Measurements from ENCODE around the gene CFAP74.

CFAP74 gene

DNA sequence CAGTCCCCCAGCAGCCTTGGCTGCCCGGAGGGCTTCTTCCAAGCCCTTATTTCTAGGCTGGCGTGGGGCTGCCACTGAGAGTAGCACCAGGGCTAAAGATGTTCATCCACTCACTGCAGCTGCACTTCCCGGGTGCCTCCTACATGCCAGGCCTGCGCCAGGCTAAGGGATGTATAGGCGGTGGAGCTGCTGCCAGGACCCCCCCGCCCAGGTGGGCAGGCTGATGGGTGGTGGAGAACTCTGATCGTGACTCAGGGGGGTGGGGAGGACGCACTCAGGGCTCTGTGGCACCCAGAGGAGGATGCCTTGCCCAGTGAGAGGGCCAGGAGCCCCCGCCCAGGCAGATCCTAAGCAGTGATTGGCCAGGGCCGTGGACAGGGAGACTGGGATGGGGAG lies 34.1 kb downstream of the CFAP74 start:
- no peak for DNase-seq

DNA sequence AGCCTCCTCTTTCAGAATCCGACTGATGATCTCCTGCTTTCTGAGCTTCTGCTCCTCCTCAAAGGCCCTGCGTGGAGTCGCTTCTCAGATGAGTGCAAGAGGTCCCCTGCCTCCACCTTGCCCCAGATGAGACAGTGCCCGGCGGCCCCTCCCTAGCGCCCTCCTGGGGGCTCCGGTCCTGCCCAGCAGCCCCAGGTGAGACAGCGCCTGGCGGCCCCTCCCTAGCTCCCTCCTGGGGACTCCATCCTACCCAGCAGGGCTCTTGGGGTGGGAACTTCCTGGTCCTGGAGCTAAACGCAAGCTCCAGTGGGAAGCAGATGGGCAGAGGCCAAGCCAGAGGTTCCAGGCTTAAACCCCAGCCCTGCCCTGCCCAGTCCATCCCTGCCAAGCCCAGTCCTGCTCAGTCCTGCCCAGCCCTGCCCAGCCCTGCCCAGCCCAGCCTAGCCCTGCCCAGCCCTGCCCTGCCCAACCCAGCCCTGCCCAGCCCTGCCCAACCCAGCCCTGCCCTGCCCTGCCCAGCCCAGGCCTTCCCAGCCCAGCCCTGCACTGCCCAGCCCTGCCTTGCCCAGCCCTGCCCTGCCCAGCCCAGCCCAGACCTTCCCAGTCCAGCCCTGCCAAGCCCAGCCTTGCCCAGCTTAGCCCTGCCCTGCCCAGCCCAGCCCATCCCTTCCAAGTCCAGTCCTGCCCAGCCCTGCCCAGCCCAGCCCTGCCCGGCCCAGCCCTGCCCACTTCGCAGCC lies 34.6 kb downstream of the CFAP74 start:
- DNase-seq = no peak

DNA sequence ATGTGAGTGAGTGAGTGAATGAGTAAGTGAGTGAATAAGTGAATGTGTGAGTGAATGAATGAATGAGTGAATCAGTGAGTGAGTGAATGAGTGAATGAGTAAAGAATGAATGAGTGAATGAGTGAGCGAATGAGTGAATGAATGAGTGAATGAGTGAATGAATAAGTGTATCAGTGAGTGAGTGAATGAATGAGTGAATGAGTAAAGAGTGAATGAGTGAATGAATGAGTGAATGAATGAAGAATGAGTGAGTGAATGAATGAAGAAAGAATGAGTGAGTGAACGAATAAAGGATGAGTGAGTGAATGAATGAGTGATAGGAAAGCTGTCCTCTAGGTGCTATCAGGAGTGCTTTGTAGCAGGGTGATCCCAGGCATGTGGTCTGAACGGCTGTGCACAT lies 35.7 kb downstream of the CFAP74 start:
- DNase-seq = no peak

DNA sequence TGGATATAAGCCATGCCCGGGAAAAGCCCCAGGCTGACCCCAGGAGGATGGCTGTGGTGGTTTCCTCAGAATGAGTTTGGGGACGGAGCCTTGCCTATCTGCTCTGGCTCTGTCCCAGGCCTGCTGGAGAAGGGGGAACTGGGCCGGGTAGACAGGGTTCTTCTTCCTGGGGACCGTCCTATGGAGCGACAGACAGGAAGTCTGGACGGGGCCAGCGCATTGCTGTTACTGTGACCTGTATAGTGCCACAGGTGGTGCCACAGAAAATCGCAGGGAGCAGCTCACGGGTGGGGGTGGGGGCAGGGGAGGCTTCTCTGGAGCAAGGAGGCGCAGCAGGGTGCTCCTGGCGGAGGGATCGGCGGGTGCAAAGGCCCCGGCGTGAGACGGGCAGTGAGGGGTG lies 36.4 kb downstream of the CFAP74 start:
- DNase-seq = no peak

DNA sequence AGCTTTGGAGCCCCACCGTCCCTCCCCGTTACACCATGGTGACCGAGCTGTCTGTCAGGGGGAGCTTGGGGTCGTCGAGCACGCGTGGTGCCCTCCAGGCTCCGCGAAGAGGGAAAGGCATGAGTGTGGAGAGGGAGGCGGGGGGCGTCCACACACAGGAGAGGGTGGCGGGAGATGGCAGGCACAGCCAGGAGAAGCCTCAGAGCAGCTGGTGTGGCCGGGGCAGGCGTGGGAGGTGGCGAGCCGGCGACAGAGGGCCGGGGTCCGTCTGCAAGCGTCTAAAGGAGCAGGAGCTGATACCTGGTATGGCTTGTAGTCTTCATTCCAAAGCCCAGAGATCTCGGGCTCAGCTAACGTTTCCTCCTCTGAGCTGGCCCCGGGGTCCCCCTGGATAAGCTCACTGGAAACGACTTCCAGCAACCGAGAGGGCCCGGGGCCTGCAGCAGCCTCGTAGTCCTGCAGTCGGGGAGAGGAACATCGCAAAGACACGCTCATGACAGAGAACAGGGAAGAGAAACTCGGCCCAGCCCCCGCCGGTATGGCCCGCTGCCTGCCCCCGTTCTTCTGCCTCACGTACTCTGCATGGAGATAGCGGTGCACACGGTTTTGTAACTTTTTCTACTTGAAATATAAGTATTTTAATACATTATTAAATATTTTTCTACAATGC lies 37.4 kb downstream of the CFAP74 start:
- peak; percentile 10 for DNase-seq

DNA sequence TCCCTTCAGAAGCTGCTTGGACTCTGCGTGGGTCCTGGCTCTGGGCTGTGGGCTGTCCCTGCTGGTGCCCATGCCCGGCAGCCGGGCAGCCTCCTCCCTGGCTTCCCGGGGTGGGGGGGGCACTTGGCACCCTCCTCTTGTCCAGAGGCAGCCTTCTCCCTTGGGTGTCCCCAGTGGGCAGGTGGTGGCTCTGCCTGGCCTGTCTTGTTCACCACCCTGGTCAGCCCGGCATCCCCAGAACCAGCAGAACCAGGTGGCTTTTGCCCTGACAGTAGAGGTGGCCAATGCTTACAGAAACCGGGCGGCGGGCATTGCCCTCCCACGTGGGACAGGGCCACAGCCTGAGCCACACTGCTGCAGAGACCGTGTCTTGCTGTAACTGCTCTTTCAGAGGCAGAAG lies 38.0 kb downstream of the CFAP74 start:
- no peak for DNase-seq

DNA sequence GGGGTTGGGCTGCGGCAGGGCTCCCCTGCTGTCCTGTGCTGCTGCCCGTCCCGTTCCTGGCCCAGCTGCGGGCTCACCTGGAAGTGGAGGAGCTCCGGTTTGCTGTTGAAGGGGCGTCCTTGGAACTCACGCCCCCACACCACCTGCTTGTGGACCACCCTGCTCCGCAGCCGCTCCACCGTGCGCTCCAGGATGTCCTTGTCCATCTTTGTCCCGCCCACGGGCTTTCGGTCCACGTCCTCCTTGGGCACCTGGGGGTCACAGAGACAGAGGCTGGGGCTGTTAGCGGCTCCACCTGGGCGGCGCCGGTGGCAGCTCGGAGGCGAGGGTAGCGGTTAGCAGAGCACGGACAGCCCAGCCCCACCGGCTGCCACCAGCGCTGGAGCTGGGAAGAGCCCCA lies 38.8 kb downstream of the CFAP74 start:
- DNase-seq = no peak

DNA sequence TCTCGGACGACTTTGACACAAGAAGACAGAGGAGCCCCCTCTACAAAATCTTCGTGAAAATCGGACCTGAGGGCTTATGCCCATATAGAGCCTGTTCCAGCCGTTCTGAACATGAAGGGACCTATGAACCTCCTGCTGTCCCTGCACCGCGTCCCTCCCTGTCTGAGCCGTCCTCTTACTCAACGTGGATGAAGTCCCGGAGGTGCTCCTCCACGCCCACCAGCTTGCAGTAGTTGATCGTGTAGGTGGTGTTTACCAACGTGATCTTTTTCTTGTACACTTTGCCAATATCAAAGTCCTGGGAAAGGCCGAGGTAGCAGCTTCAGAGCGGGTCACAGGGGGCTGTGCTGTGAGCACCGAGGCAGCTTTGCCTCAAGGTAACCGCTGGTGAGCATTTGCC lies 40.0 kb downstream of the CFAP74 start:
- DNase-seq = no peak

DNA sequence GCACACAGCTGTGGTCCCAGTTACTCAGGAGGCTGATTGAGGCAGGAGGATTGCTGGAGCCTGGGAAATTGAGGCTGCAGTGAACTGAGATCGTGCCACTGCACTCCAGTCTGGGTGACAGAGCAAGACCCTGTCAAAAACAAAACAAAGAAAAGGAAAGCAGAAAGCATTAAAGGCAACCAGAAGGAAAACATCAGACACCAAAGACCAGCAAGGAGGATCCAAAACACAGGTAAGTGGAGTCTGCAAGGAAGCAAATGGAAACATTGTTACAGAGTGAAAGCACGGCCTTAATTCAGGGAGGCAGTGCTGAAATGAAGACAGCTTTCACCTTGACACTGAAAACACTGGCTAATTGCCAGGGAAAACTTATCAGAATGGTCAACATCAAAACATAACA lies 40.8 kb downstream of the CFAP74 start:
- no peak for DNase-seq

DNA sequence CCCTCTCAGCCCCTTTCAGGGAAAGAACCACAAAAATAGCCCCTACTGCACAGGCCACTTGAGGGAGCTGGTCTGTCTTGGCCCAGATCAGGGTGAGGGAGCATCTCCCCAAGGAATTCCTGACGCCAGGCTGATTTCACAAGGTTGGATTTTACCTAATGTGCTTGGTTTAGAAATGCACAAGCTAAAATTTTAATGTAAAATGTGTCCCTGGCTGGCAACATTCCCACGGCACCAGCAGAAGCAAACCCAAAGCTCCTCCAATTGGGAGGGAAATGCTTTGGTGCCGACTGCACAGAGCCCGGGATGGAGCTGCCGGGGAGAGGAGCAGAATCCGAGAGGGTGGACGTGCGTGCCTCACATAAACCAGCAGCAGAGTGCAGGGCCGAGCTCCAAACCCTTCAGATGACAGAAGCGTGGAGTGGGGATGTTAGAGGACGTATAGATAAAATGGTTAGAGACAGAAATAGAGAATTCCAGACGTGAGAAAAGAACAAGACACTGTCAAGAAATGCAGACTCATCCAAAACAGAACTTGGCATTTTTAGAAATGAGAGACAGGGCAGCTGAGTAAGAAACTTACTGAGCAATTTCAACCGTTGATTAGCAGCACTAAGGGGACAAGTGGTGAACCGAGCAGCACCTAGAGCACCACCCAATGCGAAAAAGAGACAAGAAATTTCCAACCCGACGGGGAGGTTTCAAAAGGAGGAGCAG lies 42.9 kb downstream of the CFAP74 start:
- DNase-seq = no peak

DNA sequence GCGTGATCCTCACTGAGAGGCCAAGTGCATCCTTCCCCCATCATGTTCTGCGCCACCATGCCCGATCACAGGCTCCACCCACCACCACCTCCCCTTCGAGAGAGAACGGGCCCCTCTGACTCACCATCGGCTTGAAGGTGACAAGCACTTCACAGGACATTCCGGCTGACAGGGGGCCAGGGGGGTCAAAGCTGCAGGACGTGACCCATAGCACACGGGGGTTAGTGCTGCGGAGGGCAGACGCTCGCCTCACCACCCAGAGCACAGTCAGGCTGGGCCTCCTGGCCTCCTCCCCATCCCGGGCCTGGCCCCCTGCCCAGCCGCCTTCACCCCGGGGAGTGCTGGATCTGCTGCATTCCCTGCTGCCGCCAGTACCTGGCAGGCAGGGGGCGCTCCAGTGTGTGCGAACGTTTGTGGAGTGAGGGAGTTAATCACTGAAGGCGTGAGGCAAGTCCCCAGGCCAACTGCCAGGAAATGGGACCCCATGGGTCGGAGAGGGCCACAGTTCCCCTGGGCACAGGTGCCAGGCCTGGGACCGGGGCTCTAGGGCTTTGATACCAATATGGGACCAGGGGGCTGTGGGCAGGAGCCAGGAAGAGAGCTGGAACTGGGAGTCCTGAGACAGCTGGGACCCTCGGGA lies 43.6 kb downstream of the CFAP74 start:
- peak; percentile 76 for DNase-seq

DNA sequence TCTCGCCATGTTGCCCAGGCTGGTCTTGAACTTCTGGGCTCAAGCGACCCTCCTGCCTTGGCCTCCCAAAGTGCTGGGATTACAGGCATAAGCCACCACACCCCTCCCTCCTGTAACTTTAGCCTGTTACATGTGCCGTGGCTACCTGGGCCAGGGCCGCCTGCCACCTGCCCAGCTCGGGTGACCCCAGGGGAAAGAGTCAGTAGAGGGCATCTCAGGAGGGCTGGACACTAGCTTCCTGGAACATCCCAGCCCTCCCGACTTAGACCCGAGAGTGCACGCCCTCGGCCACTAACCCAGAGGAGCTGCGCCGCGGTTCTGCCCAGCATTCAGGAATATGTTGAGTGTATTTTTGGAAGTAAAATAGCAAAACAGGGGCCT lies 44.1 kb downstream of the CFAP74 start:
- DNase-seq = no peak

DNA sequence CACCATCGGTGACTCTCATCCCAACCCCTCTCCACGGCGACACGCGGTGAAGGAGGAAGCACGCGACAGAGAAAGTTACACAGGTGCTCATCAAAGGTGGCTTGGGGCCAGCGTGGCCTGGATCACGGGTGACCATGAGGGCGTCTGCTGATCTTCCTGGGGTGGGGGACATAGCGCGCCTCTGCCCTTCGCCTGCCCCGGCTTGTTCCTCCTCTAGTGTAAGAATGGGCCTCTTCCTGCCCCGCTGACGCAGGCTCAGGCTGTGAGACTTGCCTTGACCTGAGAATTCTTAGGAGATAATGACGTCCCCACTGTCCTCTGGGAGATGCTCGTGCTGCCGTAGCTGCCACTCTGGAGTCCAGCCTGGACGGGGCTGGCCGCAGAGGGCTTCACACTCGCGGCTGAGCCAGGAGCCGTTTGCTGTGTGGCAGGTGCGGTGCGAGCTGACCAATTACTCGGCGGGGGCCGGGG lies 45.5 kb downstream of the CFAP74 start:
- DNase-seq = no peak

DNA sequence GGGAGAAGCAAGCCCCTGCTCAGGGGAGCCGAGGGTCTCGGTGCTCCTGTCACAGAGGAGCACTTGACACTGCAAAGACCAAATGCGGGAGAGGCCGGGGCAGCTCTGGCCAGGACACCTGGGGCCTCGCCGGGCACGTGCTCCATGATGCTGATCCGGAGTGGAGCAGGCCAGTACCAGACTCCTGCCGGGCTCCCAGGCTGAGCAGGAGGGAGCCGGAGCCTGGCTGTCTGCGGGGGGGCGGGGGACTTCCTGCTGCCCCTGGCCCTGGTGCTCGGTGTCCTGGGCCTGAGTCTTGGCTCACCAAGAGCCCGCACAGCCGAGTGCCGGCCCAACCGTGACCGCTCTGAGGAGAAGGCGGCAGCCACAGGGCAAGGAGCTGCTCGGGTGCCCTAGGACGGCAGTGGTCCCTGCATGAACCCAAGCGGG lies 46.0 kb downstream of the CFAP74 start:
- no peak for DNase-seq

DNA sequence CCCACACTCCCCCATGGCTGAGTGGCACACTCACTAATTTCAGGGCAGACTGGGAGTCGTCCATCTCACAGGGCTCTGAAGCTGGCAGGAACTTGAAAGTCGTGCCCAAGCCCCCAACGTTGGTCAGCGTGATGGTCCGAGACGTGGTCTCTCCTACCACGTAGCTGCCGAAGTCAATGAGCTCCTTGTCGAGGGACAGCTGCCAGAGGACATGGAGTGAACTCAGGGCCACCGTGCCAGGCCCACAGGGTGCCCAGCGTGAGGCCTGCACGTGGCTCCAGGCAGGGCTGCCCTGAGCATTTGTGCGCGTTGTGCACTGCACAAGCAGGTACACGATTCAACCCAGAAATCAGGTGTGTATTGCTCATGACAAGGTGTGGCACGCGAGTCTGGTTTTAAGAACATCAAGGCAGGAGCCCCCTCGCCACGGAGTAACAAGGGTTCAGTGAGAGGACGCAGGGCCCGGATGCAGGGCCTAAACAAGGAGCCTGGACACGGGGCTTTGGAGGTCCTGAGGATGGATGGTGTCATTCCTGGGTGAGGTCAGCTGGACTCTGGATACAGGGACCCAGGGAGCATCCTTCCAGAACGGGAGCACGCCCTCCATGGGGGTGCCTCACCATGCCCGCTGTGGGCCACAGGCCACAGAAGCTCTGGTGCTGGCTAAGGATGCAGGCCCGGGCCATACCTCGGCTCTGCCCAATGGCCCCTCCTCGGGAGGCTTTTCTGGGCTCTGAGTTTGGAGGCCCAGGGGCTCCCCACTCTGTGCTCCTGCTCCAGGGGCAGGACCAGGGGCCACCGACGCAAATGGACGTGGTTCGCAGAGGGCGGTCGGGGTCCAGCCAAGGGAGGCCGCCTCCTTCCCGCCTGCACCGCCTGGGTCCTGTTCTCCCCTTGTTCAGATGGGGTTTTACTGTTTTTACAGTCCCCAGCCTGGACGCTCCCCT lies 46.7 kb downstream of the CFAP74 start:
- DNase-seq = no peak

DNA sequence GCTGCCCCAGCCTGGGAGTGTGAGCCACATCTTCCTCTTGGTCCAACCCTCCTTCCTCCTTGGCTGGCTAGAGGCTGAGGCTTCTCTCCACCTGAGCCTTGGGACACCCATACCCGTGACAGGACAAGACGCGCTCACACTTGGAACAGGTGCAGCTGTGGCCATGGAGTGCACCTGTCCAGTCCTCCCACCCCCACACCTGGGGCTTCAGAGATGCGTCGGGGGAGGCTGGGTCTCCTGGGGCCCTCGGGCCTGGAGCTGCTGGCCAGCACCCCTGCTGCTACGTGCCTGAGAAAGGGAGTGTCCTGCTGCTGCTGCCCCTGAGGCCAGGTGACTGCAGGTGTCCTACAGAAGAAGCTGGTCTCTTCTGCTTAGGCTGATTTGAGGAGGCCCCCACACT lies 47.5 kb downstream of the CFAP74 start:
- DNase-seq = no peak

DNA sequence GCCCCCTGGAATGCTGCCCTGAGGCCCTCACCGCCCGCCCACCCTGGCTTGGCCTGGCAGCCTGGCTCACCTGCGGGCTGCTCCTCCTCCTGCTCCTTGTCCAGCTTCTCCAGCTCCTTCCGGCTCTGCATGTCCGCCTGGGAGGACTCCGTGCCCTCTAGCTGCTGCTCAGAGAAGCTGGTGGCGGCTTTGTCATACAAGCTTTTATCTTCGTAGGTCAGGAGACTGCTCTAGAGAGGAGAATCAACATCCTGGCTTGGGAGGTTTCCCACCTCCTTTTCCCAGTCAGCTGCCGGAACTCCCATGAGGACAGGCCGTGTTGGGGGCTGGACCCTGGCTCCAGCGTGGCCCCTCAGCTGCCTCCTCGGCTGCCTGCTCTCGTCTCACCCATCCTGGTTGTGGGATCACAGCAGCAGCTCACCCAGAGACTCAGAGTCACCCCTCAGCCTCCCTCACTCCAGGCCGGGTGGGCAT lies 47.9 kb downstream of the CFAP74 start:
- DNase-seq = no peak

DNA sequence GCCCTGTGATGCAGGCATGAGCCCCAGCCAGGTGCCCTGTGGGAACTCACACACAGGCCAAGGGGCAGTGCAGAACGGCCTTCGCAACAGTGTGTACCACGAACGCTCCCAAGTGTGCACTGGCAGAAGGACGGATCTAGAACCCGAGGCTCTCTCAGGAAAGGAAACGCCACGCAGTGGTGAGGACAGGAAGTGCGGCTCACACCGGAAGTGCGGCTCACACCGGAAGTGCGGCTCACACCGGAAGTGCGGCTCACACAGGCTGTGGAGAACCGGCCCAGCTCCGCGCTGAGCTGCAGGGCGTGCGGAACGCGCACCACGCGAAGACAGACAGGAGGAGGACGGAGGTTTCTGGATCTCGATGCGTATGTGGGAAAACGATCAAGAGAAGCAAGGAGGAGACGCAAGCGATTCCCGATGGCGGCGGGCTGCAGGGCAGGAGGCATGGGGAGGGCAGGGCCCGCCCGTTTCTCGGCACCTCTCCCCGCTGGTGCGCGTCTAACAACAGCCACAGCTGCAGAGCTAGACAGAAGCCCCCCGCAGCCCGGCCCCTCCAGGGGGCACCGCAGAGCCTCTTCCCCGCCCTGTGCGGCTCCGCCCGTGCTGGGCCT lies 48.6 kb downstream of the CFAP74 start:
- no peak for DNase-seq

DNA sequence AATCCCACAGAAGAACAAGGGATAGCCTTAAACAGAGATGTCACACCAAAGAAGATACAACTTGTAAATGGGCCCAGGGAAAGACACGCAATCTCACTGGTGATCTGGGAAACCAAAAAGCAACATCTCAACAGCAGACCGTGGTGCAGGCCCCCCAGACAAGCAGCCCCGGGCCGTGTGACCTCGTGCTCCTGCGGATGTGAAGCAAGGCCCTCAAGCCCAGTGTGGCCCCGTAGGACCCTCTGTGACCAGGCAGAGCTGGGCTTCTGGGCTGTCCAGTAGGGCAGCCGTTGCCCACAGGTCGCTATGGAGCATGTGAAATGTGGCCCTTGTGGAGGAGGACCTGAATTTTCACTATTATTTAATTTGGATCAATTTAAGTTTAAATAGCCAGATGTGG lies 49.6 kb downstream of the CFAP74 start:
- no peak for DNase-seq

DNA sequence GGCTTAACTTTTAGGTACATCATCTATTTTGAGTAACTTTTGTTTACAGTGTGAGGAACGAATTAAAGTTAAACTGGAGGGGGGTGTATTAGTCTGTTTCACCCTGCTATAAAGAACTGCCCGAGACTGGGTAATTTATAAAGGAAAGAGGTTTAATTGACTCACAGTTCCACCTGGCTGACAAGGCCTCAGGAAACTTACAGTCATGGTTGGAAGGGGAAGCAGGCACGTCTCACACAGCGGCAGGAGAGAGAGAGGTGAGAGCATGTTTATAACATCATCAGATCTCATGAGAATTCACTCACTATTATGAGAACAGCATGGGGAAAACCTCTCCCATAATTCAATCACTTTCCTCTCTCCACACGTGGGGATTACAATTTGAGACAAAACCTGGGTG lies 52.6 kb downstream of the CFAP74 start:
- no peak for DNase-seq

DNA sequence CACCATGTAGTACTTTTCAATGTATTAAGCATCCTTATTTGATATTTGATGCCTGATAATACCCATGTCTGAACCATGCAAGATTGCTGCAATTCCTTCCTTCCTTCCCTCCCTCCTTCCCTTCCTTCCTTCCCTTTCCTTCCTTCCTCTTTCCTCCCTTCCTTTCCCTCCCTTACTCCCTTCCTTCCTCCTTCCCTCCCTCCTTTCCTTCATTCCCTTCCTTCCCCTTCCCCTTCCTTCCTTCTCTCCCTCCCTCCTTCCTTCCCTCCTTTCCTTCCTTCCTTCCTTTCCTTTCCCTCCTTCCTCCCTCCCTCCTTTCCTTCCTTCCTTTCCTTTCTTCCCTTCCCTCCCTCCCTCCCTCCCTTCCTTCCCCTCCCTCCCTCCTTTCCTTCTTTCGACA lies 54.8 kb downstream of the CFAP74 start:
- DNase-seq = no peak

DNA sequence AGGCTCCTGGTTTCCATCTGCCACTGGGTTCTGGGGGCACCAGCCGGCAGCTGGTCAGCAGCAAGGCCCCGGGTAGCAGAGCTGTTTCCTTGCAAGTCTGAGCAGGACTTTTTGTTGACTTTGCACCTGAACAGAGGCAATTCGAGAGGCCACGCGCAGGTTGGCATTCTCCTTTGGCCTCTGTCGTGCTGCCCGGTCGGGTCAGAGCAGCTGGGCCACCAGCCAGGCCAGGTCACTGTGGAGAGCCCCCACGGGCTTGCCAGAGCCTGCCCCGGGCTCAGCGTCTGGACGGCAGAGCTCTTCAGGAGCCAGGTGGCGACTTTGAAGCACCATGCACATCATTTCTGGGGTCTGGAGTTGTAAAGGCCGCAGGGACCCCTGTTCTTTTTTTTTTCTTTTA lies 56.1 kb downstream of the CFAP74 start:
- no peak for DNase-seq
